Uterus (tissue), 4 donors: ENCODE results near the gene CNNM3. TPM values are rescaled to one million over a fixed set of nuclear protein-coding genes. Genes with fewer than 3 reads are reported as not detected.

Experiments used
- DNase-seq, 2 donors: peaks; one replicate each; pipeline ENCODE4 v3.0.0-alpha.2; 2019 to 2020
- H3K27ac ChIP-seq, 2 donors: fragments of 200-600 bp; sonication (generic); 1 replicate in 1 of 2; 2 replicates in 1 of 2; pipeline ENCODE4 v1.5.1; 2016 to 2018
- H3K27me3 ChIP-seq, 2 donors: fragments of 200-600 bp; sonication (generic); one replicate each; pipeline ENCODE4 v1.5.1; 2018 to 2019; ENCODE audit warnings: control low read depth in 1 of 2
- H3K36me3 ChIP-seq, 2 donors: fragments of 200-600 bp; sonication (generic); one replicate each; pipeline ENCODE4 v1.5.1; 2019; ENCODE audit warnings: control low read depth in 1 of 2
- H3K4me1 ChIP-seq, 2 donors: fragments of 200-600 bp; sonication (generic); one replicate each; pipeline ENCODE4 v1.5.1; 2018 to 2019; ENCODE audit warnings: control low read depth in 1 of 2
- H3K4me3 ChIP-seq, 2 donors: fragments of 200-600 bp; sonication (generic); 1 replicate in 1 of 2; 2 replicates in 1 of 2; pipeline ENCODE4 v1.5.1; 2018 to 2019; ENCODE audit warnings: mild to moderate bottlenecking in 1 of 2
- H3K9me3 ChIP-seq, 2 donors: fragments of 200-600 bp; sonication (generic); one replicate each; pipeline ENCODE4 v1.5.1; 2019; ENCODE audit warnings: control low read depth in 1 of 2
- CTCF ChIP-seq, 4 experiments: fragments of 200-600 bp in 2 of 4; fragments of 450-650 bp in 2 of 4; sonication (generic) in 2 of 4; IDR thresholded peaks; one replicate each; pipeline ENCODE4 v1.5.1; 2016 to 2019; ENCODE audit warnings: antibody characterized with exemption in 4 of 4, mild to moderate bottlenecking in 2 of 4, moderate library complexity in 1 of 4
- POLR2A ChIP-seq, 2 donors: fragments of 450-650 bp; IDR thresholded peaks; one replicate each; pipeline ENCODE4 v1.6.1; 2016; ENCODE audit warnings: antibody characterized with exemption in 2 of 2, mild to moderate bottlenecking in 1 of 2, moderate library complexity in 1 of 2
- intact Hi-C: fragments of 100-400 bp; cut with DNase I; formaldehyde crosslinking; loops from one replicate; pipeline ENCODE4 v1.15.1; 2023; ENCODE audit warnings: low total_unique reads
- microRNA counts, 2 donors: library from miRNA; unstranded; fragments of <30 nt; microRNA quantifications; one replicate each; lab custom pipeline; 2016 to 2017
- microRNA-seq: library from miRNA; unstranded; fragments of <30 nt; microRNA quantifications from one replicate; pipeline ENCODE4, GENCODE V29; 2016; ENCODE audit warnings: borderline microRNAs expressed, borderline replicate concordance
- small RNA-seq: library from RNA; depleted of rRNA; stranded (forward); fragments of <200 nt; gene quantifications from one replicate; pipeline ENCODE3, GENCODE V24; 2016
- total RNA-seq, 4 donors: library from RNA; depleted of rRNA in 3 of 4; stranded (reverse); fragments of >200 nt in 3 of 4; gene quantifications; one replicate each; pipeline versions ENCODE4 v1.1.0 to v1.2.4, GENCODE V29; 2014 to 2023
- donor health status: DM: yes; HTN: yes; CAD: no.

CNNM3 gene
- total RNA-seq, 4 donors from 2014 or later = 1.5 to 21.1 (median 11.2) TPM

GRCh38 chr2:96882906-96883305, 66.8 kb downstream of the CNNM3 start:
- Histone ChIP-seq H3K4me1 (peaks cover 0 to 6% of the 10 kb centered on the region in 2 donors), H3K27ac (no peak overlapping the region), H3K9me3 (no peaks in the 10 kb centered on the region), H3K4me3 (no peak overlapping the region), H3K27me3 (no peaks in the 10 kb centered on the region), H3K36me3 (no peaks in the 10 kb centered on the region)
- intact Hi-C loops = no loop called here
- no peak for DNase-seq
- TF ChIP-seq CTCF (IDR thresholded peaks at IDR 0.05) (no peak), POLR2A (IDR thresholded peaks at IDR 0.05) (no peak)

GRCh38 chr2:96883306-96883705, 67.2 kb downstream of the CNNM3 start:
- Histone ChIP-seq H3K36me3 (no peaks in the 10 kb centered on the region), H3K27me3 (no peaks in the 10 kb centered on the region), H3K4me1 (peaks cover 0 to 2% of the 10 kb centered on the region in 2 donors), H3K9me3 (no peaks in the 10 kb centered on the region), H3K4me3 (no peak overlapping the region), H3K27ac (no peak overlapping the region)
- no peak for TF ChIP-seq CTCF (IDR thresholded peaks at IDR 0.05)
- no peak for TF ChIP-seq POLR2A (IDR thresholded peaks at IDR 0.05)
- no peak for DNase-seq
- intact Hi-C loops = no loop called here

MicroRNA genes within 50 kb of the gene (microRNA counts, 767-probe panel; counts per million panel counts)
- microRNA hsa-miR-3127-5p (lab: Ali Mortazavi, UCI) = 0 counts per million in 2 donors

Small RNAs within 50 kb of the gene (microRNA-seq; reads per million reads assigned to microRNA genes)
- gene MIR3127 = not detected

Small RNAs within 50 kb of the gene (small RNA-seq; reads per million reads assigned to genes)
- 0.24 reads per million for gene MIR3127

Other genes starting within 250 kb of the CNNM3 start
- gene KANSL3, start 178.0 kb upstream of the CNNM3 start, total RNA-seq = 10 to 100 TPM; 13.5 to 73.0 (median 62.1) TPM
- 1 to 10 TPM in 1 of 4 donors, under 1 TPM in 1, not detected in 2; 0.40 to 1.6 TPM for gene FER1L5, start 173.5 kb upstream of the CNNM3 start, total RNA-seq
- 10 to 100 TPM; 13.8 to 51.2 (median 20.9) TPM for gene LMAN2L, start 76.2 kb upstream of the CNNM3 start, total RNA-seq
- 1 to 10 TPM in 3 of 4 donors, under 1 TPM in 1; 0.77 to 8.2 (median 4.7) TPM for gene CNNM4, start 55.4 kb upstream of the CNNM3 start, total RNA-seq
- 10 to 100 TPM in 2 of 4 donors, 1 to 10 TPM in 2; 4.4 to 23.2 (median 8.6) TPM for gene ANKRD23, start 27.8 kb downstream of the CNNM3 start, total RNA-seq
- gene ANKRD39, start 41.7 kb downstream of the CNNM3 start, total RNA-seq = 100 to 1,000 TPM in 1 of 4 donors, 10 to 100 TPM in 2, 1 to 10 TPM in 1; 4.7 to 162 (median 16.9) TPM
- gene SEMA4C, start 53.8 kb downstream of the CNNM3 start, total RNA-seq = 100 to 1,000 TPM in 1 of 4 donors, 10 to 100 TPM in 3; 31.8 to 117 (median 61.7) TPM
- 1 to 10 TPM in 1 of 4 donors, not detected in 3; 2.2 TPM for gene FAM178B, start 170.3 kb downstream of the CNNM3 start, total RNA-seq